NCI-H1092 treated with DMSO at 0.1 percent for 48 hours (cell line): ENCODE measurements around the gene ATP11A.
A peak's percentile ranks its signal among the peaks of the same experiment; 100 is the strongest.
"Not testable (repeated sequence)": the region's sequence is repeated elsewhere in the genome, so short reads cannot be mapped to it uniquely, and the experiment has no call there.

Source experiments
- DNase-seq: peaks from one replicate; lab custom pipeline; 2025; lab: John Stamatoyannopoulos, UW

Gene ATP11A

GRCh38 chr13:112881656-112882554 lies 192.1 kb downstream of the ATP11A start:
- DNase-seq, result no peak

GRCh38 chr13:112882555-112883024 lies 192.8 kb downstream of the ATP11A start:
- DNase-seq, result no peak

GRCh38 chr13:112883241-112883945 lies 193.6 kb downstream of the ATP11A start:
- DNase-seq, result no peak

- DNase-seq, result not testable (repeated sequence)
Measured at GRCh38 chr13:112884700-112885099, 194.9 kb downstream of the ATP11A start.

GRCh38 chr13:112885242-112885781 lies 195.5 kb downstream of the ATP11A start:
- DNase-seq, result no peak

GRCh38 chr13:112885782-112886268 lies 196.0 kb downstream of the ATP11A start:
- DNase-seq, result peak; percentile 90

GRCh38 chr13:112887151-112887550 lies 197.3 kb downstream of the ATP11A start:
- no peak for DNase-seq

- no peak for DNase-seq
Measured at GRCh38 chr13:112887557-112887991, 197.7 kb downstream of the ATP11A start.

- no peak for DNase-seq
Measured at GRCh38 chr13:112888238-112889111, 198.6 kb downstream of the ATP11A start.

GRCh38 chr13:112889351-112890290 lies 199.8 kb downstream of the ATP11A start:
- DNase-seq, result no peak

GRCh38 chr13:112890316-112891145 lies 200.7 kb downstream of the ATP11A start:
- no peak for DNase-seq

- DNase-seq, result peak; percentile 29
Measured at GRCh38 chr13:112891477-112892401, 201.9 kb downstream of the ATP11A start.

GRCh38 chr13:112892426-112893206 lies 202.8 kb downstream of the ATP11A start:
- no peak for DNase-seq

- DNase-seq, result no peak
Measured at GRCh38 chr13:112893207-112893569, 203.3 kb downstream of the ATP11A start.

- peak; percentile 51 for DNase-seq
Measured at GRCh38 chr13:112893570-112894422, 204.0 kb downstream of the ATP11A start.

- no peak for DNase-seq
Measured at GRCh38 chr13:112894423-112894672, 204.5 kb downstream of the ATP11A start.
